MM.1S (cell line): Measurements from ENCODE around the gene ROBO2.

Experiments
- EZH2phosphoT487 ChIP-seq: fragments of 300-600 bp; sonication (generic); IDR thresholded peaks from 2 replicates; pipeline ENCODE4 v1.6.1; 2018; ENCODE audit warnings: antibody characterized with exemption, low read length
- TF ChIP-seq, protein P1 (sequence below): fragments of 300-600 bp; sonication (generic); IDR thresholded peaks from 2 replicates; pipeline ENCODE4 v1.5.1; 2016; ENCODE audit warnings: antibody characterized with exemption, low read length, mixed read lengths

DNA sequence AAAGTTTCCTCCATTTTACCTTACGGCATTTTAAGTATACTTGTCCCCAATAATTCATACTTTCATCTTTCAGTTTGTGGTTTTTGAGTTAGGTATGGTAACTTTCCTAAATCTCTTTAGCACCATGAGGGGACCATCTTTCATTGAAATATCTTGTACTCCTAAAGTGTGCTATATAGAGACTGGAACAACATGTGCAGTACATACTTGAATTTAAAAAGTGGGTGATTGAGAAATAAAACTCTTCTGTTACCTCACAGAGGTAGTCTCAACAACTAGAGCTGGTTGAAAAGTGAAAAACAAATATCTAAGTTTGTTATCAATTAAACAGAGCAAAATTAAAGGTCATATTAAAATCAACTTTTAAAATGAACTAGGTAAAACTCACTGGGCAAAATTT is 423.1 kb downstream of the ROBO2 start:
- TF ChIP-seq, protein P1, sequence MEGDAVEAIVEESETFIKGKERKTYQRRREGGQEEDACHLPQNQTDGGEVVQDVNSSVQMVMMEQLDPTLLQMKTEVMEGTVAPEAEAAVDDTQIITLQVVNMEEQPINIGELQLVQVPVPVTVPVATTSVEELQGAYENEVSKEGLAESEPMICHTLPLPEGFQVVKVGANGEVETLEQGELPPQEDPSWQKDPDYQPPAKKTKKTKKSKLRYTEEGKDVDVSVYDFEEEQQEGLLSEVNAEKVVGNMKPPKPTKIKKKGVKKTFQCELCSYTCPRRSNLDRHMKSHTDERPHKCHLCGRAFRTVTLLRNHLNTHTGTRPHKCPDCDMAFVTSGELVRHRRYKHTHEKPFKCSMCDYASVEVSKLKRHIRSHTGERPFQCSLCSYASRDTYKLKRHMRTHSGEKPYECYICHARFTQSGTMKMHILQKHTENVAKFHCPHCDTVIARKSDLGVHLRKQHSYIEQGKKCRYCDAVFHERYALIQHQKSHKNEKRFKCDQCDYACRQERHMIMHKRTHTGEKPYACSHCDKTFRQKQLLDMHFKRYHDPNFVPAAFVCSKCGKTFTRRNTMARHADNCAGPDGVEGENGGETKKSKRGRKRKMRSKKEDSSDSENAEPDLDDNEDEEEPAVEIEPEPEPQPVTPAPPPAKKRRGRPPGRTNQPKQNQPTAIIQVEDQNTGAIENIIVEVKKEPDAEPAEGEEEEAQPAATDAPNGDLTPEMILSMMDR: no peak
- TF ChIP-seq EZH2phosphoT487: no peak
